H1 (cell line): Measurements from ENCODE around the gene KARS1.
A peak's percentile ranks its signal among the peaks of the same experiment; 100 is the strongest.

Source experiments
- CEBPB ChIP-seq: IDR thresholded peaks from 2 replicates; pipeline ENCODE4 v1.6.1; 2012; ENCODE audit warnings: low read depth, low read length
- CHD1 ChIP-seq: IDR thresholded peaks from 2 replicates; pipeline ENCODE4 v1.6.1; 2012; ENCODE audit warnings: low read depth, low read length, improper control_type of control experiment
- EP300 ChIP-seq, 2 experiments: IDR thresholded peaks; 1 replicate in 1 of 2; 2 replicates in 1 of 2; pipeline ENCODE4 v1.6.1; 2011 to 2012; ENCODE audit warnings: low read depth in 2 of 2, low read length in 2 of 2, mild to moderate bottlenecking in 2 of 2, borderline replicate concordance in 1 of 2, inconsistent platforms in 1 of 2, moderate library complexity in 1 of 2
- GABPA ChIP-seq: IDR thresholded peaks from 2 replicates; pipeline ENCODE4 v1.6.1; 2011; ENCODE audit warnings: mild to moderate bottlenecking, low read length, moderate library complexity, borderline replicate concordance; ENCODE audit not compliant: insufficient read depth
- PHF8 ChIP-seq: fragments of 200-600 bp; sonication (generic); conservative IDR thresholded peaks from 2 replicates; pipeline ENCODE4 v1.7.1; 2012; ENCODE audit warnings: low read depth, mild to moderate bottlenecking, inconsistent platforms, low read length, moderate library complexity
- POLR2A ChIP-seq, 2 experiments: IDR thresholded peaks; 1 replicate in 1 of 2; 2 replicates in 1 of 2; pipeline ENCODE4 v1.6.1; 2011; ENCODE audit warnings: low read depth in 2 of 2, low read length in 2 of 2, mild to moderate bottlenecking in 2 of 2; ENCODE audit errors: control extremely low read depth in 1 of 2
- RAD21 ChIP-seq, 2 experiments: IDR thresholded peaks in 1 of 2; conservative IDR thresholded peaks in 1 of 2; 2 replicates each; pipeline ENCODE4 v1.6.1; 2011; ENCODE audit warnings: low read depth in 2 of 2, low read length in 2 of 2, improper control_type of control experiment in 1 of 2, inconsistent platforms in 1 of 2, mild to moderate bottlenecking in 1 of 2, moderate library complexity in 1 of 2
- RFX5 ChIP-seq: IDR thresholded peaks from 2 replicates; pipeline ENCODE4 v1.6.1; 2011; ENCODE audit warnings: low read depth, low read length, improper control_type of control experiment, borderline replicate concordance
- RXRA ChIP-seq: IDR thresholded peaks from 2 replicates; pipeline ENCODE4 v1.6.1; 2011; ENCODE audit warnings: low read depth, mild to moderate bottlenecking, low read length, moderate library complexity; ENCODE audit not compliant: insufficient read depth
- SIN3A ChIP-seq, 2 experiments: IDR thresholded peaks in 1 of 2; conservative IDR thresholded peaks in 1 of 2; 2 replicates each; pipeline ENCODE4 v1.6.1; 2011 to 2012; ENCODE audit warnings: low read length in 2 of 2, improper control_type of control experiment in 1 of 2, low read depth in 1 of 2, mild to moderate bottlenecking in 1 of 2
- SP2 ChIP-seq: IDR thresholded peaks from 2 replicates; pipeline ENCODE4 v1.6.1; 2012; ENCODE audit warnings: mild to moderate bottlenecking, low read length, inconsistent platforms
- TBP ChIP-seq: IDR thresholded peaks from 2 replicates; pipeline ENCODE4 v1.6.1; 2011; ENCODE audit warnings: low read depth, low read length, improper control_type of control experiment
- TF ChIP-seq, protein P1 (sequence below), 3 experiments: IDR thresholded peaks; 1 replicate in 2 of 3; 2 replicates in 1 of 3; pipeline versions ENCODE4 v1.5.1 to v1.6.1; 2011; ENCODE audit warnings: low read length in 3 of 3, mild to moderate bottlenecking in 3 of 3, inconsistent platforms in 2 of 3, low read depth in 1 of 3, moderate library complexity in 1 of 3; ENCODE audit not compliant: insufficient read depth in 1 of 3; ENCODE audit errors: control extremely low read depth in 1 of 3

DNA sequence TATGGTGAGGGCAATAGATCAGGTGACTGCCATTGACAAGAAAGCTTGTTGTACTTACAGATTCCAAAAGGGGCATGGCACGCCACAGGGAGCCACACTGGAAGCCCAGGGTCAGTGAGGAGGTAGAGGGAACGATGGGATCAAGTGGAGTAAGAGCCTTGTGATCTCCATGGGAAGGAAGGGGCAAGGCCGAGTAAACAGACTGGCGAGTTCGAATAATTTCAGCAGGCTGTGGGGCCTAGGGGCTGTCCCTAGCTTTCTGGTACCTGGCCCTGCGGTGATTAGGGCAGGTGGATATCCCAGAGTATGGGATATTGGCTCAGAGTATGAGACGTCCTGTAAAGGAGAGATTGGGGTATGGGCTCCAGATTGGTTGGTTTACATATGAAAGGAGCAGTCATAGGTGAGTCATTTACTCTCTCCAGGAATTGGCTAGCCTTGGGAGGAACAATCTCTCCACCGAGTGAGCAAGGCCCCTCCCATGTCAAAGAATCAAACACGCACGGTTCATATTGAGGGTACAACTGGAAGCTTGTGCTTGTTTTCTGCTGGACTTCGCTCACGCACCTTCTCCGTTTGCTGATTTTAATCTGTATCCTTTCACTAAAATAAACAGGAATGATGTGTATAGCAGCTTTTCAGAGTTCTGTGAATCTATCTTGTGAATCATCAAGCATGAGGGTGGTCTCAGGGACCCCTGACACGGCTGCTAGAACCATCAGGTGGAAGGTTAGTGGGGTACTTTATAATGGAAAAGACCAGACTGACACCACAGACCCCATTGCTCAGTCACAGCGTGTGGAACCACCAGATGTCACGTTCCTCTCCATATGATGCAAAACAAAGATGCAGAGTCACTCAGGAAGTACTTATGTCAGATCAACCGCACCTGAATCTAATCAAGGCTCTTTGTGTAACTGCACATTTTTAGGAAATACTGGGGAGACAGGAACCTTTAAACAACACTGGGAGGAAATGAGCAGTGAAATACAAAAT, 53.3 kb downstream of the KARS1 start:
- TF ChIP-seq, protein P1, sequence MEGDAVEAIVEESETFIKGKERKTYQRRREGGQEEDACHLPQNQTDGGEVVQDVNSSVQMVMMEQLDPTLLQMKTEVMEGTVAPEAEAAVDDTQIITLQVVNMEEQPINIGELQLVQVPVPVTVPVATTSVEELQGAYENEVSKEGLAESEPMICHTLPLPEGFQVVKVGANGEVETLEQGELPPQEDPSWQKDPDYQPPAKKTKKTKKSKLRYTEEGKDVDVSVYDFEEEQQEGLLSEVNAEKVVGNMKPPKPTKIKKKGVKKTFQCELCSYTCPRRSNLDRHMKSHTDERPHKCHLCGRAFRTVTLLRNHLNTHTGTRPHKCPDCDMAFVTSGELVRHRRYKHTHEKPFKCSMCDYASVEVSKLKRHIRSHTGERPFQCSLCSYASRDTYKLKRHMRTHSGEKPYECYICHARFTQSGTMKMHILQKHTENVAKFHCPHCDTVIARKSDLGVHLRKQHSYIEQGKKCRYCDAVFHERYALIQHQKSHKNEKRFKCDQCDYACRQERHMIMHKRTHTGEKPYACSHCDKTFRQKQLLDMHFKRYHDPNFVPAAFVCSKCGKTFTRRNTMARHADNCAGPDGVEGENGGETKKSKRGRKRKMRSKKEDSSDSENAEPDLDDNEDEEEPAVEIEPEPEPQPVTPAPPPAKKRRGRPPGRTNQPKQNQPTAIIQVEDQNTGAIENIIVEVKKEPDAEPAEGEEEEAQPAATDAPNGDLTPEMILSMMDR (IDR thresholded peaks at IDR 0.05; ENCODE audit: control extremely low read depth in 1 of 3, insufficient read depth in 1 of 3, low read depth in 1 of 3, low read length in 3 of 3): no peak
- TF ChIP-seq RFX5 (no peak), CHD1 (no peak), RXRA (no peak), POLR2A (IDR thresholded peaks at IDR 0.05; ENCODE audit: control extremely low read depth in 1 of 2, low read depth in 2 of 2, low read length in 2 of 2) (0 out of 3 replicates have a peak, but pooled peaks of 1 of the 2 experiments have one; percentile 17), TBP (no peak), GABPA (no peak), SIN3A (conservative IDR thresholded peaks at IDR 0.05 in 1 of 2, IDR thresholded peaks at IDR 0.05 in 1 of 2; ENCODE audit: low read depth in 1 of 2, low read length in 2 of 2) (no peak), RAD21 (IDR thresholded peaks at IDR 0.05 in 1 of 2, conservative IDR thresholded peaks at IDR 0.05 in 1 of 2; ENCODE audit: low read depth in 2 of 2, low read length in 2 of 2) (no peak), SP2 (no peak), EP300 (IDR thresholded peaks at IDR 0.05; ENCODE audit: borderline replicate concordance in 1 of 2, low read depth in 2 of 2, low read length in 2 of 2) (no peak), CEBPB (no peak), PHF8 (no peak)
